Neural progenitor cell (in vitro differentiated cells): ENCODE measurements around the gene MEGF9. TPM values are rescaled to one million over a fixed set of nuclear protein-coding genes. Genes with fewer than 3 reads are reported as not detected.

Experiments
- DNase-seq: peaks from one replicate; pipeline ENCODE4 v3.0.0-alpha.2; 2016; ENCODE audit warnings: low spot score
- H2AFZ ChIP-seq: fragments of 200-600 bp; sonication (generic); replicated peaks from 2 replicates; pipeline ENCODE4 v1.6.1; 2016; ENCODE audit warnings: antibody characterized with exemption
- H3F3A ChIP-seq: fragments of 200-600 bp; sonication (generic); 2 replicates; pipeline ENCODE4 v1.6.1; 2016; ENCODE audit warnings: antibody characterized with exemption, low read depth
- H3K27ac ChIP-seq: fragments of 200-600 bp; sonication (generic); 2 replicates; pipeline ENCODE4 v1.5.1; 2016; ENCODE audit warnings: mild to moderate bottlenecking
- H3K27me3 ChIP-seq: fragments of 200-600 bp; sonication (generic); 2 replicates; pipeline ENCODE4 v1.6.1; 2016; ENCODE audit warnings: mild to moderate bottlenecking, moderate library complexity
- H3K36me3 ChIP-seq: fragments of 200-600 bp; sonication (generic); 2 replicates; pipeline ENCODE4 v1.5.1; 2016
- H3K4me1 ChIP-seq: fragments of 200-600 bp; sonication (generic); 2 replicates; pipeline ENCODE4 v1.6.1; 2016; ENCODE audit warnings: mixed run types
- H3K4me2 ChIP-seq: fragments of 200-600 bp; sonication (generic); 2 replicates; pipeline ENCODE4 v1.6.1; 2016
- H3K4me3 ChIP-seq: fragments of 200-600 bp; sonication (generic); 2 replicates; pipeline ENCODE4 v1.5.1; 2016
- H3K79me2 ChIP-seq: fragments of 200-600 bp; sonication (generic); 2 replicates; pipeline ENCODE4 v1.6.1; 2016; ENCODE audit warnings: low read depth
- H3K9ac ChIP-seq: fragments of 200-600 bp; sonication (generic); 2 replicates; pipeline ENCODE4 v1.6.1; 2016
- H3K9me3 ChIP-seq: fragments of 200-600 bp; sonication (generic); 2 replicates; pipeline ENCODE4 v1.5.1; 2016; ENCODE audit warnings: low read depth
- H4K20me1 ChIP-seq: fragments of 200-600 bp; sonication (generic); 2 replicates; pipeline ENCODE4 v1.6.1; 2016; ENCODE audit warnings: low read depth
- H3K27ac Mint-ChIP-seq: 3 replicates; pipeline ENCODE4 v1.8.0; 2021; ENCODE audit warnings: mixed read lengths
- H3K27me3 Mint-ChIP-seq: 2 replicates; pipeline ENCODE4 v1.8.0; 2022; ENCODE audit warnings: low read depth, mild to moderate bottlenecking, inconsistent platforms, moderate library complexity, mixed read lengths; ENCODE audit not compliant: insufficient read depth
- H3K36me3 Mint-ChIP-seq: 3 replicates; pipeline ENCODE4 v1.8.0; 2021; ENCODE audit warnings: mixed read lengths
- H3K4me1 Mint-ChIP-seq: 3 replicates; pipeline ENCODE4 v1.8.0; 2021; ENCODE audit warnings: mixed read lengths
- H3K4me3 Mint-ChIP-seq: 3 replicates; pipeline ENCODE4 v1.8.0; 2021; ENCODE audit warnings: mild to moderate bottlenecking, moderate library complexity, mixed read lengths
- H3K9me3 Mint-ChIP-seq: 3 replicates; pipeline ENCODE4 v1.8.0; 2020; ENCODE audit warnings: mixed read lengths
- EZH2 ChIP-seq: fragments of 200-600 bp; sonication (generic); IDR thresholded peaks from 2 replicates; pipeline ENCODE4 v1.6.1; 2017; ENCODE audit warnings: antibody characterized with exemption, mild to moderate bottlenecking, moderate library complexity
- EZH2phosphoT487 ChIP-seq: fragments of 200-600 bp; sonication (generic); IDR thresholded peaks from 2 replicates; pipeline ENCODE4 v1.6.1; 2017; ENCODE audit warnings: antibody characterized with exemption
- total RNA-seq: library from RNA; depleted of rRNA; stranded (reverse); fragments of >200 nt; gene quantifications from 2 replicates; pipeline ENCODE4 v1.2.3, GENCODE V29; 2015; ENCODE audit warnings: low replicate concordance
- TF ChIP-seq, protein P1 (sequence below): fragments of 200-600 bp; sonication (generic); IDR thresholded peaks from 2 replicates; pipeline ENCODE4 v1.5.1; 2017; ENCODE audit warnings: antibody characterized with exemption, mild to moderate bottlenecking

Gene MEGF9
- total RNA-seq, 1 donor from 2014 or later = 6.2 TPM

DNA sequence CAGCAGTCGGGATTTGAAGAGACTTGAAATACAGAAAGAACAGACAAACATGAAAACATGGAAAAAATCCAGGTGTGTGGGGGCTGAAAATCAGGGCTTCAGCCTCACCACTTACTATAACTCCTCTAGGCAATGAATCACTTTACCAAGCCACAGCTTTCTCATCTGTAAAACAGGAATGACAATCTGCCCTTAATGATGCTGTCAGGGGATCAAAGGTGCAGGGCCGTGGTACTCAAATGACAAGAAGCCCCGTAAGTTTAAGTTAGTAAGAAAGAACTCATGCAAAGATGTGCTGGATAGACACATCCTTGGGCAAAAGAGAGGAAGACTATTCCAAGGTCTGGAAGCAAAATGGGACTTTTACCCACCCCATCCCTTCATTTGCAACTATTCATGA is 44.3 kb upstream of the MEGF9 start:
- H3K9ac ChIP-seq = no peak overlapping the region
- no peaks in the 10 kb centered on the region for H3K27me3 Mint-ChIP-seq
- no peaks in the 10 kb centered on the region for H3K9me3 ChIP-seq
- no peak overlapping the region for H3K4me3 ChIP-seq
- peaks cover 9% of the 10 kb centered on the region for H3K36me3 ChIP-seq
- no peak overlapping the region for H3K4me2 ChIP-seq
- H4K20me1 ChIP-seq = no peaks in the 10 kb centered on the region
- no peak for TF ChIP-seq EZH2phosphoT487
- TF ChIP-seq EZH2 = no peak
- TF ChIP-seq, protein P1, sequence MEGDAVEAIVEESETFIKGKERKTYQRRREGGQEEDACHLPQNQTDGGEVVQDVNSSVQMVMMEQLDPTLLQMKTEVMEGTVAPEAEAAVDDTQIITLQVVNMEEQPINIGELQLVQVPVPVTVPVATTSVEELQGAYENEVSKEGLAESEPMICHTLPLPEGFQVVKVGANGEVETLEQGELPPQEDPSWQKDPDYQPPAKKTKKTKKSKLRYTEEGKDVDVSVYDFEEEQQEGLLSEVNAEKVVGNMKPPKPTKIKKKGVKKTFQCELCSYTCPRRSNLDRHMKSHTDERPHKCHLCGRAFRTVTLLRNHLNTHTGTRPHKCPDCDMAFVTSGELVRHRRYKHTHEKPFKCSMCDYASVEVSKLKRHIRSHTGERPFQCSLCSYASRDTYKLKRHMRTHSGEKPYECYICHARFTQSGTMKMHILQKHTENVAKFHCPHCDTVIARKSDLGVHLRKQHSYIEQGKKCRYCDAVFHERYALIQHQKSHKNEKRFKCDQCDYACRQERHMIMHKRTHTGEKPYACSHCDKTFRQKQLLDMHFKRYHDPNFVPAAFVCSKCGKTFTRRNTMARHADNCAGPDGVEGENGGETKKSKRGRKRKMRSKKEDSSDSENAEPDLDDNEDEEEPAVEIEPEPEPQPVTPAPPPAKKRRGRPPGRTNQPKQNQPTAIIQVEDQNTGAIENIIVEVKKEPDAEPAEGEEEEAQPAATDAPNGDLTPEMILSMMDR = no peak
- no peak for DNase-seq
- H3K4me1 ChIP-seq = no peaks in the 10 kb centered on the region
- no peak overlapping the region for H3K27ac ChIP-seq
- peaks cover 3% of the 10 kb centered on the region for H3K36me3 Mint-ChIP-seq
- no peak overlapping the region for H3K4me3 Mint-ChIP-seq
- no peaks in the 10 kb centered on the region for H3K4me1 Mint-ChIP-seq
- H3K9me3 Mint-ChIP-seq = no peaks in the 10 kb centered on the region
- H3F3A ChIP-seq = peaks cover 8% of the 10 kb centered on the region
- no peaks in the 10 kb centered on the region for H3K79me2 ChIP-seq
- no peak overlapping the region for H3K27ac Mint-ChIP-seq
- H3K27me3 ChIP-seq = no peaks in the 10 kb centered on the region
- no peak overlapping the region for H2AFZ ChIP-seq

- Histone ChIP-seq H3K9ac (no peak overlapping the region), H3K27ac (no peak overlapping the region), H3F3A (peaks cover 8% of the 10 kb centered on the region), H3K4me2 (no peak overlapping the region), H3K9me3 (no peaks in the 10 kb centered on the region), H4K20me1 (no peaks in the 10 kb centered on the region), H3K36me3 (peaks cover 9% of the 10 kb centered on the region), H3K4me1 (no peaks in the 10 kb centered on the region), H3K4me3 (no peak overlapping the region), H2AFZ (no peak overlapping the region), H3K27me3 (no peaks in the 10 kb centered on the region), H3K79me2 (no peaks in the 10 kb centered on the region)
- Mint-ChIP-seq H3K9me3 (no peaks in the 10 kb centered on the region), H3K27ac (no peak overlapping the region), H3K4me1 (no peaks in the 10 kb centered on the region), H3K27me3 (no peaks in the 10 kb centered on the region), H3K4me3 (no peak overlapping the region), H3K36me3 (no peaks in the 10 kb centered on the region)
- DNase-seq = no peak
- TF ChIP-seq EZH2 = no peak
- TF ChIP-seq, protein P1 = no peak
- no peak for TF ChIP-seq EZH2phosphoT487
Measured at GRCh38 chr9:120757026-120757913, 43.0 kb upstream of the MEGF9 start.

GRCh38 chr9:120756531-120756930 is 42.3 kb upstream of the MEGF9 start:
- no peaks in the 10 kb centered on the region for H3K27me3 ChIP-seq
- no peaks in the 10 kb centered on the region for H3K79me2 ChIP-seq
- Mint-ChIP-seq H3K4me1 (no peaks in the 10 kb centered on the region), H3K27me3 (no peaks in the 10 kb centered on the region), H3K9me3 (no peaks in the 10 kb centered on the region), H3K27ac (no peak overlapping the region), H3K4me3 (no peak overlapping the region), H3K36me3 (no peaks in the 10 kb centered on the region)
- H3K9me3 ChIP-seq = no peaks in the 10 kb centered on the region
- no peak overlapping the region for H3K27ac ChIP-seq
- no peaks in the 10 kb centered on the region for H3K4me1 ChIP-seq
- no peak for DNase-seq
- peaks cover 9% of the 10 kb centered on the region for H3K36me3 ChIP-seq
- no peak overlapping the region for H3K9ac ChIP-seq
- no peak overlapping the region for H2AFZ ChIP-seq
- H3F3A ChIP-seq = peaks cover 8% of the 10 kb centered on the region
- H3K4me2 ChIP-seq = no peak overlapping the region
- no peaks in the 10 kb centered on the region for H4K20me1 ChIP-seq
- no peak overlapping the region for H3K4me3 ChIP-seq
- TF ChIP-seq, protein P1 = no peak
- TF ChIP-seq EZH2 = no peak
- no peak for TF ChIP-seq EZH2phosphoT487
